ENCODE data around the gene ZMYND8. TPM values are rescaled to one million over a fixed set of nuclear protein-coding genes. Genes with fewer than 3 reads are reported as not detected.

ZMYND8 gene
- total RNA-seq, 1 donor from 2014 or later, result 31.9 TPM

DNA sequence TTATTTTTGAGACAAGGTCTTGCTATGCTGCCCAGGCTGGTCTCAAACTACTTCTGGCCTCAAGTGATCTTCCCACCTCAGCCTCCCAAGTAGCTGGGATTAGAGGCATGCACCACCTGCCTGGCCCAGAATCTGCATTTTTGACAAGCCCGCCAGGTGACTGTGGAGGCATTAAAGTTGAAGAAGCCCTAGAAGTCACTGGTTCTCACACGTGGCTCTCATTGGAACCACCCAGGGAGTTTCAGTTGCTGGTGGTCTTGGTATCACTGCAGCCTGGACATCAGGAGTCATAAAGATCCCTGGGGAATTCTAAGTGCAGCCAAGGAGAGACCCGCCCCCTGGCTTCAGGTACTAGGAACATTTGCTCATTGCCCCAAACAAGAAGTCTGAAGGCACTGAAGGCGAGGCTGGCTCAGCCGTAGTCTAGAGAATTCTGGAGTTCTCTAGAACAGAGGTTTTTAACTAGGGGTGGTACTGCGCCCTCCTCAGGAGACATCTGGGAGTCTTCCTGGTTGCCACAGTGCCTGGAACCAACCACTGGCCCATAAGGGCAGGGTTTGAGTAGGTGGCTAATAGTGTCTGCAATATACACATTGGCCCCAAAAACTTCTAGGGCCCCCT is 182.8 kb downstream of the ZMYND8 start:
- H3K4me3 Mint-ChIP-seq (ENCODE audit: unreplicated experiment), result no peak overlapping the region
- TF ChIP-seq, protein P1, sequence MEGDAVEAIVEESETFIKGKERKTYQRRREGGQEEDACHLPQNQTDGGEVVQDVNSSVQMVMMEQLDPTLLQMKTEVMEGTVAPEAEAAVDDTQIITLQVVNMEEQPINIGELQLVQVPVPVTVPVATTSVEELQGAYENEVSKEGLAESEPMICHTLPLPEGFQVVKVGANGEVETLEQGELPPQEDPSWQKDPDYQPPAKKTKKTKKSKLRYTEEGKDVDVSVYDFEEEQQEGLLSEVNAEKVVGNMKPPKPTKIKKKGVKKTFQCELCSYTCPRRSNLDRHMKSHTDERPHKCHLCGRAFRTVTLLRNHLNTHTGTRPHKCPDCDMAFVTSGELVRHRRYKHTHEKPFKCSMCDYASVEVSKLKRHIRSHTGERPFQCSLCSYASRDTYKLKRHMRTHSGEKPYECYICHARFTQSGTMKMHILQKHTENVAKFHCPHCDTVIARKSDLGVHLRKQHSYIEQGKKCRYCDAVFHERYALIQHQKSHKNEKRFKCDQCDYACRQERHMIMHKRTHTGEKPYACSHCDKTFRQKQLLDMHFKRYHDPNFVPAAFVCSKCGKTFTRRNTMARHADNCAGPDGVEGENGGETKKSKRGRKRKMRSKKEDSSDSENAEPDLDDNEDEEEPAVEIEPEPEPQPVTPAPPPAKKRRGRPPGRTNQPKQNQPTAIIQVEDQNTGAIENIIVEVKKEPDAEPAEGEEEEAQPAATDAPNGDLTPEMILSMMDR (IDR thresholded peaks at IDR 0.05), result no peak
- H3K27ac Mint-ChIP-seq (ENCODE audit: unreplicated experiment), result no peak overlapping the region
- peaks cover 9% of the 10 kb centered on the region for H3K27me3 Mint-ChIP-seq (ENCODE audit: low read depth)
- peaks cover 12% of the 10 kb centered on the region for H3K4me1 Mint-ChIP-seq (ENCODE audit: low read depth)
- DNase-seq (ENCODE audit: low spot score), result no peak
- H3K9me3 Mint-ChIP-seq (ENCODE audit: low read depth), result no peaks in the 10 kb centered on the region
- H3K36me3 Mint-ChIP-seq (ENCODE audit: low read depth), result no peaks in the 10 kb centered on the region

- TF ChIP-seq, protein P1 (IDR thresholded peaks at IDR 0.05), result no peak
- DNase-seq (ENCODE audit: low spot score), result no peak
- Mint-ChIP-seq H3K27me3 (ENCODE audit: low read depth) (peaks cover 10% of the 10 kb centered on the region), H3K4me3 (ENCODE audit: unreplicated experiment) (no peak overlapping the region), H3K4me1 (ENCODE audit: low read depth) (peaks cover 12% of the 10 kb centered on the region), H3K36me3 (ENCODE audit: low read depth) (no peaks in the 10 kb centered on the region), H3K27ac (ENCODE audit: unreplicated experiment) (no peak overlapping the region), H3K9me3 (ENCODE audit: low read depth) (no peaks in the 10 kb centered on the region)
Observed at GRCh38 chr20:47172579-47172978, 183.9 kb downstream of the ZMYND8 start.

GRCh38 chr20:47167846-47168245 is 188.7 kb downstream of the ZMYND8 start:
- Mint-ChIP-seq H3K4me1 (ENCODE audit: low read depth) (peaks cover 12% of the 10 kb centered on the region), H3K4me3 (ENCODE audit: unreplicated experiment) (no peak overlapping the region), H3K27ac (ENCODE audit: unreplicated experiment) (no peak overlapping the region), H3K27me3 (ENCODE audit: low read depth) (peaks cover 6% of the 10 kb centered on the region), H3K36me3 (ENCODE audit: low read depth) (no peaks in the 10 kb centered on the region), H3K9me3 (ENCODE audit: low read depth) (peaks cover 3% of the 10 kb centered on the region)
- TF ChIP-seq, protein P1 (IDR thresholded peaks at IDR 0.05), result no peak
- DNase-seq (ENCODE audit: low spot score), result no peak

GRCh38 chr20:47165376-47165865 is 191.1 kb downstream of the ZMYND8 start:
- H3K4me1 Mint-ChIP-seq (ENCODE audit: low read depth), result no peaks in the 10 kb centered on the region
- H3K9me3 Mint-ChIP-seq (ENCODE audit: low read depth), result peaks cover 3% of the 10 kb centered on the region
- no peak overlapping the region for H3K27ac Mint-ChIP-seq (ENCODE audit: unreplicated experiment)
- no peaks in the 10 kb centered on the region for H3K36me3 Mint-ChIP-seq (ENCODE audit: low read depth)
- H3K4me3 Mint-ChIP-seq (ENCODE audit: unreplicated experiment), result no peak overlapping the region
- TF ChIP-seq, protein P1 (IDR thresholded peaks at IDR 0.05), result no peak
- DNase-seq (ENCODE audit: low spot score), result no peak
- peaks cover 6% of the 10 kb centered on the region for H3K27me3 Mint-ChIP-seq (ENCODE audit: low read depth)

GRCh38 chr20:47164140-47164539 is 192.4 kb downstream of the ZMYND8 start:
- peaks cover 3% of the 10 kb centered on the region for H3K27me3 Mint-ChIP-seq (ENCODE audit: low read depth)
- H3K9me3 Mint-ChIP-seq (ENCODE audit: low read depth), result peaks cover 3% of the 10 kb centered on the region
- H3K36me3 Mint-ChIP-seq (ENCODE audit: low read depth), result no peaks in the 10 kb centered on the region
- TF ChIP-seq, protein P1 (IDR thresholded peaks at IDR 0.05), result no peak
- no peak for DNase-seq (ENCODE audit: low spot score)
- no peak overlapping the region for H3K27ac Mint-ChIP-seq (ENCODE audit: unreplicated experiment)
- H3K4me3 Mint-ChIP-seq (ENCODE audit: unreplicated experiment), result no peak overlapping the region
- H3K4me1 Mint-ChIP-seq (ENCODE audit: low read depth), result no peaks in the 10 kb centered on the region
